K562 (cell line): ENCODE data around the gene SLC7A14. TPM values are rescaled to one million over a fixed set of nuclear protein-coding genes. Genes with fewer than 3 reads are reported as not detected.

Experiments
- FOXM1 ChIP-seq, 2 experiments: fragments of 450-650 bp in 1 of 2; sonication (generic) in 1 of 2; formaldehyde crosslinking in 1 of 2; IDR thresholded peaks; 2 replicates each; pipeline versions ENCODE4 v1.6.1 to v1.9.0; 2017 to 2022; ENCODE audit warnings: low read depth in 2 of 2, mild to moderate bottlenecking in 2 of 2, missing genetic modification reagents in 1 of 2, moderate library complexity in 1 of 2
- HMGN3 ChIP-seq: IDR thresholded peaks from 2 replicates; pipeline ENCODE4 v1.6.1; 2011; ENCODE audit warnings: borderline replicate concordance, low read depth, mild to moderate bottlenecking, mixed read lengths, low read length; ENCODE audit not compliant: insufficient read length; ENCODE audit errors: extremely low read depth
- ILK ChIP-seq: fragments of 450-650 bp; IDR thresholded peaks from 2 replicates; pipeline ENCODE4 v1.6.1; 2016; ENCODE audit warnings: missing genetic modification characterization, low read depth, mild to moderate bottlenecking, missing compliant biosample characterization, moderate library complexity, borderline replicate concordance
- MXI1 ChIP-seq: IDR thresholded peaks from 2 replicates; pipeline ENCODE4 v1.6.1; 2011; ENCODE audit warnings: low read depth, mild to moderate bottlenecking, improper control_type of control experiment, low read length
- RERE ChIP-seq: sonication (generic); formaldehyde crosslinking; IDR thresholded peaks from 2 replicates; pipeline ENCODE4 v1.8.0; 2023; ENCODE audit warnings: missing genetic modification reagents, mild to moderate bottlenecking, borderline replicate concordance
- SIN3A ChIP-seq, 2 experiments: fragments of 150-350 bp in 1 of 2; IDR thresholded peaks; 2 replicates each; pipeline ENCODE4 v1.6.1; 2011 to 2016; ENCODE audit warnings: borderline replicate concordance in 2 of 2, low read depth in 2 of 2, low read length in 2 of 2, mild to moderate bottlenecking in 2 of 2, moderate library complexity in 2 of 2; ENCODE audit not compliant: control insufficient read depth in 1 of 2
- polyA plus RNA-seq, 8 experiments: library from polyadenylated mRNA; depleted of rRNA in 4 of 8; stranded (reverse) in 5 of 8; unstranded in 3 of 8; fragments of >200 nt; fragmentation: Nextera tagmentation in 2 of 8; fragmentation: Illumina TruSeq in 1 of 8; extraction: Ambion mirVana in 2 of 8; extraction: Trizol in 1 of 8; gene quantifications; 2 replicates each; pipeline versions ENCODE4 v1.2.1 to v1.2.3, GENCODE V29; 2011 to 2014; ENCODE audit warnings: inconsistent platforms in 1 of 8, missing spikeins in 1 of 8
- total RNA-seq, 7 experiments: library from RNA; depleted of rRNA in 6 of 7; stranded (reverse); fragments of >200 nt in 6 of 7; fragmentation: Illumina TruSeq in 2 of 7; extraction: Trizol in 2 of 7; gene quantifications; 2 replicates each; pipeline versions ENCODE4 v1.2.1 to v1.2.3, GENCODE V29; 2011 to 2021; ENCODE audit warnings: low replicate concordance in 1 of 7

The SLC7A14 gene
- total and polyA plus RNA-seq, 9 of the 15 experiments (the other 6 are each of a cell fraction or from before 2014, with no cell fraction given), result not detected

- no peak for TF ChIP-seq ILK (tag)
- TF ChIP-seq SIN3A (IDR thresholded peaks at IDR 0.05; ENCODE audit: borderline replicate concordance in 2 of 2, control insufficient read depth in 1 of 2, low read depth in 2 of 2, low read length in 2 of 2), result no peak
- no peak for TF ChIP-seq FOXM1 (IDR thresholded peaks at IDR 0.05; ENCODE audit: low read depth)
- TF ChIP-seq FOXM1 (CRISPR knock-in tag; IDR thresholded peaks at IDR 0.05; ENCODE audit: low read depth), result no peak
- no peak for TF ChIP-seq HMGN3
- no peak for TF ChIP-seq RERE (CRISPR knock-in tag)
- no peak for TF ChIP-seq MXI1
Observed at GRCh38 chr3:170421111-170421641, 164.7 kb downstream of the SLC7A14 start (continued).
